MV-4-11 (cell line): Measurements from ENCODE around the gene FBXO21.
"Not testable (repeated sequence)": the region's sequence is repeated elsewhere in the genome, so short reads cannot be mapped to it uniquely, and the experiment has no call there.

Experiments
- DNase-seq: peaks from one replicate; lab custom pipeline; 2025; lab: John Stamatoyannopoulos, UW

Gene FBXO21

GRCh38 chr12:117199956-117200744, 9.9 kb upstream of the FBXO21 start:
- DNase-seq: not testable (repeated sequence)

GRCh38 chr12:117196334-117196733, 6.1 kb upstream of the FBXO21 start:
- not testable (repeated sequence) for DNase-seq

- DNase-seq: not testable (repeated sequence)
Measured at GRCh38 chr12:117195027-117195426, 4.8 kb upstream of the FBXO21 start.

GRCh38 chr12:117193903-117194302, 3.6 kb upstream of the FBXO21 start:
- no peak for DNase-seq

GRCh38 chr12:117192581-117192980, 2.3 kb upstream of the FBXO21 start:
- DNase-seq: not testable (repeated sequence)

DNA sequence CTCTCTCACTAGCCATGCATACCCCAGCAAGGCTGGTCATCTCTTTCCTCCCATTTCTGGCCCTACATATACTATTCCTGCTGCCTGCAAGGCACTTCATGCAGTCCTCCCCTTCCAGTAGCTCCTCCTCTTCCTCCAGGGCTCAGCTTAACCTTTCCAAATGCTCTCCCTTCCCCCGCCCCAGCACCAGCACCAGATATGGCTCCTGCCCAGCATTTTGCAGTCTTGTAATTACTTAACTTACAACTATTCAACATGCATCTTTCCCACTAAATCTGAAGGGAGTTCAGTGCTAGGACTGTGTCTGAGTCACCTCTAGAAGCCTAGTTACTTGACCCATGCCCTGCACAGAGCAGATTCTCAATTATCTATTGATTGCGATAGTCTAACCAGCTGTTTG, 1.8 kb upstream of the FBXO21 start:
- no peak for DNase-seq

- no peak for DNase-seq
Measured at GRCh38 chr12:117189725-117190209, 503 bp downstream of the FBXO21 start.

DNA sequence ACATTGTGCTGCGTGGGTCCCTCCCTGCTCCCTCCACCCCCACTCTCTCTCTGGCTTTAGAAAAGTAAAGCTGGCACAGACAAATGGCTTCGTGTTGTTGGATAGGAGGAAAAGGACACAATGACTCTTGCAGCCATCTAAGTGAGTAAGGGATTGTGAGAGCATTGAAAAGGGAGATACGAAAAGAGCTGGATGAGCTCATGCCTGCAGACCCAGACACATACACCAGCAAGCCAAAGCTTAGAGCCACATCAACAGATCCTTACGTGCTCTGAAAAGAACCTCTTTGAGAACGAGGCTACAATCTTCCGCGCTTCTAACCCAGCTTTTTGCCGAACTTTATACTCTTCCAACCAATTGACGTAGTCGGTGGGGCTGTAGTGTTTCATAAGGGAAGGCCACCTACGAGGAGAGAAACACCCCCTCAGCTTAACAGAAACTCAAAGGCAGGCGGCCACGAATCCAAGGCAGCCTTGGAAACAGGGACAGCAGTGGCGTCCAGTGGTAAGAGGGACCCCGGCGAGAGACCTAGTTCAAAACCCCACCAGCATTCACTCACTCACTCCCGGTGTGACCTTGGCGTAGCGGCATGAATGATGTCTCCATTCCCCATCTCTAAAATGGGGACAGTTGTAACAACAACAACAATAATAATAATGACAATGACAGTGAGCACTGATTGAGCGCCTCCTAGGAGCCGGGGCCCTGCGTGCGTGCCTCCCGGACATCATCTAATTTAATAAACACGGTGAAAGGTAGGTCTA, 1.1 kb downstream of the FBXO21 start:
- DNase-seq: no peak

- no peak for DNase-seq
Measured at GRCh38 chr12:117188121-117188665, 2.1 kb downstream of the FBXO21 start.

GRCh38 chr12:117187421-117187820, 2.8 kb downstream of the FBXO21 start:
- no peak for DNase-seq

- no peak for DNase-seq
Measured at GRCh38 chr12:117182866-117183265, 7.4 kb downstream of the FBXO21 start.

DNA sequence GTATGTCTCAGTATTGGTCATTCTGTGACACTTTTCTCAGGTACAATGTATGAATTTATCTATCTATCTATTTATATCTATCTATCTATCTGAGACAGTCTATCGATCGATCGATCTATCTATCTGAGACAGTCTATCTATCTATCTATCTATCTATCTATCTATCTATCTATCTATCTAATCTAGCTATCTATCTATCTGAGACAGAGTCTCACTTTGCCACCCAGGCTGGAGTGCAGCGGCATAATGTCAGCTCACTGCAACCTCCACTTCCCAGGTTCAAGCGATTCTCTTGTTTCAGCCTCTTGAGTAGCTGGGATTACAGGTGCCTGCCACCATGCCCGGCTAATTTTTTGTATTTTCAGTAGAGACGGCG, 8.8 kb downstream of the FBXO21 start:
- DNase-seq: not testable (repeated sequence)

- no peak for DNase-seq
Measured at GRCh38 chr12:117180758-117181467, 9.4 kb downstream of the FBXO21 start.

GRCh38 chr12:117178745-117179144, 11.5 kb downstream of the FBXO21 start:
- no peak for DNase-seq

DNA sequence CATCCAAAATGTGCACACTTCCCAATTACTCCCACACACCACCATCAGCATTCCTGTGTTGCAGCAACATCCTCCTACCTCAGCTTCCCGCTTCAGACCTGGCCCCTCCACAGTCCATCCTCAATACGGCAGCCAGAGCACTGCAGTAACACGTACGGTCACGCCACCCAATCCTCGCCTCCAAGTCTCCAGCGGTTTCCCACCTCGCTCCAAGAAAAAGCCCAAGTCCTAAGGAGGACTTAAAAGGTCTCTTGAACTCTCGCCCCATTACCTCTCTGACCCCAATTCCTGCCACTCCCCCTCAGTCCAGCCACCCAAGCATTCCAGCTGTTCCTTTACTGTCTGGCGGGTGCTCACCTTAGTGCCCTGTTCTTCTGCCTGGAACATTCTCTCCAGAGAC, 12.0 kb downstream of the FBXO21 start:
- DNase-seq: no peak

- DNase-seq: no peak
Measured at GRCh38 chr12:117172168-117172567, 18.1 kb downstream of the FBXO21 start.

GRCh38 chr12:117171499-117172162, 18.6 kb downstream of the FBXO21 start:
- no peak for DNase-seq

- DNase-seq: no peak
Measured at GRCh38 chr12:117169548-117169947, 20.7 kb downstream of the FBXO21 start.

- DNase-seq: no peak
Measured at GRCh38 chr12:117168976-117169375, 21.3 kb downstream of the FBXO21 start.

DNA sequence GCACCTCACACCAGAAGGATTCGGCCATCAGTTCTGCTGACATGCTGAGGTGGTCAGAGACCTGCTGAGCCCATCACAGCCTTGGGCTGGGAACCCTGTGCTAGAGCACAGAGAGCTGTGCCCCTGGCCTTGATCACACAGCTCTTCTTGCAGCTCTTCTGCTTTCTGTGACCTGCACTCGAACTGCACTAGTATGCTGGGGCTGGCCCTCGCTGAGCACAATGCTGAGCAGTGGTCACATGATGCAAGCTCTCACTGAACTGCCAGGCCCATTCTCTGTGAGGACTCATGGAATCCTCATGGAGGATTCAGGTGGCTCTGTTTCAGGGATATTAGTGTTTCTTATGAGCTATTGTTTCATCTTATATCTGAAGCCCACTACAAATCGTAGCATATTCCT, 22.5 kb downstream of the FBXO21 start:
- peak; percentile 14 for DNase-seq

- peak; percentile 14 for DNase-seq
Measured at GRCh38 chr12:117166107-117166506, 24.2 kb downstream of the FBXO21 start.

GRCh38 chr12:117165342-117165741, 24.9 kb downstream of the FBXO21 start:
- DNase-seq: no peak
